CD4-positive, alpha-beta T cell treated with Interleukin-4 for 4 hours (primary cell): ENCODE data around the gene SLC50A1.
"Not testable (repeated sequence)": the region's sequence is repeated elsewhere in the genome, so short reads cannot be mapped to it uniquely, and the experiment has no call there.

Source experiments
- DNase-seq: peaks from one replicate; pipeline ENCODE4 v3.0.0-alpha.2; 2020

Gene SLC50A1

GRCh38 chr1:155137154-155137949 is 1.7 kb downstream of the SLC50A1 start:
- DNase-seq, result no peak

GRCh38 chr1:155139895-155140629 is 4.4 kb downstream of the SLC50A1 start, which contains the start of gene DPM3:
TSS of gene DPM3 (minus strand) at chr1:155140531. CDS start at chr1:155140240, 291 bp downstream.
- DNase-seq, result peak; percentile 79

GRCh38 chr1:155140630-155140953 is 4.9 kb downstream of the SLC50A1 start:
- no peak for DNase-seq

DNA sequence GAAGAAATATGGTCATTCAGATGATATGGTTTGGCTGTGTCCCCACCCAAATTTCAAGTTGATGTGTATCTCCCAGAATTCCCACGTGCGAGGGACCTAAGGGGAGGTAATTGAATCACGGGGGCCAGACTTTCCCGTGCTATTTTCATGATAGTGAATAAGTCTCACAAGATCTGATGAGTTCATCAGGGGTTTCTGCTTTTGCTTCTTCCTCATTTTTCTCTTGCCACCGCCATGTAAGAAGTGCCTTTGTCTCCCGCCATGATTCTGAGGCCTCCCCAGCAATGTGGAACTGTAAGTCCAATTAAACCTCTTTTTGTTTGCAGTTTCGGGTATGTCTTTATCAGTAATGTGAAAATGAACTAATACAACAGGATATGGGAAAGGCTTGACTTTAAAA is 6.1 kb downstream of the SLC50A1 start:
- DNase-seq, result no peak

GRCh38 chr1:155145491-155145890 is 9.8 kb downstream of the SLC50A1 start:
- no peak for DNase-seq

GRCh38 chr1:155155996-155156643 is 20.5 kb downstream of the SLC50A1 start:
- not testable (repeated sequence) for DNase-seq

- no peak for DNase-seq
These were observed 23.3 kb downstream of the SLC50A1 start for GRCh38 chr1:155158991-155159390.

GRCh38 chr1:155160128-155160527 is 24.5 kb downstream of the SLC50A1 start:
- DNase-seq, result no peak

DNA sequence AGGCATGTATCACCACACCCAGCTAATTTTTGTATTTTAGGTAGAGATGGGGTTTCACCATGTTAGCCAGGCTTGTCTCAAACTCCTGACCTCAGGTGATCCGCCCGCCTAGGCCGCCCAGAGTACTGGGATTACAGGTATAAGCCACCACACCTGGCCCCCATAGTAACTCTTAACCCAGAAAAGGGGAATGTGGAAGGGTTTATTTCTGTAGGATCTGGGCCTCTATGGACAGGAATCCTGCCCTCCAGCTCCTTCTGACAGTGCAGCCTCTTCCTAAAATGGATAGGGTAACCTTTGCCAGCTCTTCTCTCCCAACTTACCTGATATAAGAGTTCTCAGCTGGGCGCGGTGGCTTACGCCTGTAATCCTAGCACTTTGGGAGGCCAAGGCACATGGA is 27.0 kb downstream of the SLC50A1 start:
- not testable (repeated sequence) for DNase-seq

- DNase-seq, result not testable (repeated sequence)
These were observed 28.1 kb downstream of the SLC50A1 start for GRCh38 chr1:155163785-155164184.

GRCh38 chr1:155164625-155165024 is 29.0 kb downstream of the SLC50A1 start:
- DNase-seq, result not testable (repeated sequence)

DNA sequence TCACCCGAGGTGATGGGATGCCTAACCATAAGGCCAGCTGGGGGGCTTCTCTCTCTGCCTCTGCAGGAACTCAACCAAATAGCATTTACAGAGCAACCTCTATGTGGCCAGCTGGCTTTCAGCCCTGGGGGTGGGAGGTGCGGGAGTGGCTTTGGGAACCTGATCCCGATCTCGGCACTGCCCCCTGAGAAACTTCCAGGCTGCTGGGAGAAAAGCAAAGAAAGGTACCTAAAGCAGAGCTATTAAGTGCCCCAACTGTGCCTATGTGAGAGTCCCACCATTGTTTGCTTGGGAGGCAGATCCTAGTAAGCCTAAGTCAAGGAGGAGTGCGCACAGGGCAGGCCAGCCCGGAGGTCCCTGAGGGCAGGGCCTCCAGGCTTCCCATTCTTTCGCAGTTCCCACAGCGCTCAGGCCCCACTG is 30.4 kb downstream of the SLC50A1 start:
- DNase-seq, result no peak

DNA sequence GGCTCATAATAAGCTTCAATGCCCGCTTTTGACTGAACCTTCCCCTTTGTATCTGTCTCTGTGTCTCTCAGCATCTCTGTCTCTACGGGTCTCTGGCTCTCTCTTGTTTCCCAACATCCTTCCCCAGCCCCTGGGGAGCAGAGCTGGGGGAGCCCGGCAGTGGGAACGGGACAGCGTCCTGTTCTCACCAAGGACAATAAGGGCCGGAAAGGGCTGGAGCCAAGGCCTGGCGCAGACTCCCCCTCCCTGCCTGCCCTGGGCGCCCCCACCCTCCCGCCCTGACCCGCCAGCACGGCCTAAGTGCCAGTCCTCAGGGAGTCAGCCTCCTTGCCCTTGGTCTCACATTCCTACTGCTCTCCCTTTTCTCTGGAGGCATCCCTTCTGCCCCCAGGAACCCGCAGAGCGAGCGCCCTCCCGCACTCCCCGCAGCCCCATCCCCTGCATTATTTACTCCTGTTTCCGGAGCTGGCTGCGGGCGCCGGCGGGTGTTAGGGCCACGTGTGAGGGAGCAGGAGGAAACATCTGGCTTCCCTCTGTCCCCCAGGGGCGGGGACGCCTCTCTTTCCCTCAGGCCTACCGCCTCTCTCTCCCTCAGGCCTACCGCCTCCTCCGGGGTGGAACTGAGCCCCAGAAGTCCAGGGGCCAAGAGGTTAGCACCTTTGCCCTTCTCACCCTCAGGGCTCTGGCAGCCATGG is 31.0 kb downstream of the SLC50A1 start:
- no peak for DNase-seq

DNA sequence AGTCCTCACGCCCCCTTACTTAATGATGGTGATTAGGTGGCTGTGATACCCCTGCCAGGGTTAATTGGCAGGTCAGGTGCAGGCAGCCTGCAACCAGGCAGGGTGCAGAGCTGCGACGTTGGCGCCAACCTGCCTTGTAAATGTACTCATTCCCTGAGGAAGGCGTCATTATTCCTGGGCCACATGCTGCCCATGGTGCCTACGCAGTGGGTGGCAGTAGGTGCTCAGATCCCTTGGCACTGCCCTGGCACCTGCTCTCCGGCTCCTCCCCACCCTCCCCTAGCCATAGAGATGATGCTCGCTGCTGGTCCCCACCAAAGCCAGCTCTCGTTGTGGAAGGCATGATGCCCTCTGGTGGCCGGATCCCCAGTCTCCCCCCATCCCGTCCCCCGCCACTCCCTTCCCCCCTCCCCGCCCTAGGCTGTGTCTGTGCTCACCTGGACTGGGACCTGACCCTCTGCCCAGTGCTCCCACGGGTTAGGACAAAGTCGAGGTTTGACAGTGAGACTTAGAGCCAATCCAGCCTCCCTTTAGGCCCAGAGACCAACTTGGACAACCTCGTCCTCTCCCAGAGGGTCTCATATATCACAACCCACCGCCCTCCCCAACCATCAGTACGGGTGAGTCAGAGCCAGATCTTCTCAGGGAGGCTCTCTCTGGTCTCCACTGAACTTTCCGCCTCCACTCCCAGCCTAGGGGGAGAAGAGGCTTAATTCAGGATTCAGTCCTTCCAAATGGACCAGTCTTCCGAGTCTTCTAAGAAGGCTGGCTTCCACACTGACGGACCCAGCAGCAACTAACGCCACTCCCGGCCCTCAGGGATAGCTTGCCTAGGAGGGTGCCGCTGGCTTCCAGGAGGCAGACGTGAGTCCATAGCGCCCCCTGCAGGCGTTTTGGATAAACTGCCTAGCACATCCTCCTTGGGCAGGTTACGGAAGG is 31.8 kb downstream of the SLC50A1 start:
- peak; percentile 77 for DNase-seq

- DNase-seq, result not testable (repeated sequence)
These were observed 32.4 kb downstream of the SLC50A1 start for GRCh38 chr1:155168105-155168445.

GRCh38 chr1:155168456-155169210 is 33.0 kb downstream of the SLC50A1 start:
- no peak for DNase-seq

- no peak for DNase-seq
These were observed 33.9 kb downstream of the SLC50A1 start for GRCh38 chr1:155169541-155169940.

- DNase-seq, result no peak
These were observed 34.6 kb downstream of the SLC50A1 start for GRCh38 chr1:155170101-155170785.

DNA sequence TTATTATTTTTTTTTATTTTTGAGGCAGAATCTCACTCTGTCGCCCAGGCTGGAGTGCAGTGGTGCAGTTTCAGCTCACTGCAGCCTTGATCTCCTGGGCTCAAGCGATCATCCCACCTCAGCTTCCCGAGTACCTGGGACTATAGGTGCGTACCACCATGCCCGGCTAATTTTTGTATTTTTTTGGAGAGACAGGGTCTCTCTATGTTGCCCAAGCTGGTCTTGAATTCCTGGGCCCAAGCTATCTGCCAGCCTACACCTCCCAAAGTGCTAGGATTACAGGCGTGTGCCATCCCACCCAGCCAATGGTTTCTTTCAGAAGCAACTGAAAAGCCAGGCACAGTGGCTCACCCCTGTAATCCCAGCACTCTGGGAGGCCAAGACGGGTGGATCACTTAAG is 35.2 kb downstream of the SLC50A1 start:
- DNase-seq, result no peak
